GM21526 (cell line): ENCODE data around the gene ROCK2.

Experiments
- ATAC-seq: cut with Tn5 transposase; IDR thresholded peaks from one replicate; pipeline ENCODE4 v1.9.1; 2021; ENCODE audit warnings: moderate library complexity; ENCODE audit not compliant: unreplicated experiment, low FRiP score

Gene ROCK2

DNA sequence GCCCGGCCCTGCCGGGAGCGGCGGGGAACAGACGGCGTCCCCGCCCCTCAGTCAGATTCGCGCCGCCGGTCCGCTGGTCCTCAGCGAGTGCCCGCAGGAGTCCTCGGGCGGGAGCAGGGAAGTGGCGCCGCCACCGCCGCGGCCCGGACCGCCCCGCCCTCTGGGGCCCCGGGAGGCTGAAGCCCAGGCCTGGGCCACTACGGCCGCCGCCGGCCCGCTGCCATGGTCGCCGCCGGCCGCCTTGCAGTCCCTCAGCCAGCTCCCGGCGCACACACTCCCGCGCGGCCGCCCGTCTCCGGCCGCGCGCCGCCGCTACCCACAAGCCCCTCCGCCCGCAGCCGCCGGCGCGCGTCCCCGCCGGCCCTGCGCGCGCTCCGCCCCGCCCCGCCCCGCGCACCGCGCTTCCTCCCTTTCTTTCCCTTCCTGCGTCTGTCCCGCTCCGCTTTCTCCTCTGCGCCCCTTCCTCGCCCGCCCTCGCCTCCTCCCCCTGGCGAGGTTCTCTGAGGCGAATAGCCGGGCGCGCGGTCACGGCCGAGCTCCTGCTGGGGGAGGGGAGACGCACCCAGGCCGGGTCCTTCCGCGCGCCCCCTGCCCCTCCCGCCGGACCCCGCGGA is at the start of gene ROCK2:
Gene ROCK2, minus strand, starts transcription at position 295 of the 614 bp plus-strand sequence. CDS start 500 bp downstream, outside the sequence.
- peak; percentile 58 for ATAC-seq

GRCh38 chr2:11393711-11394236 is 49.3 kb upstream of the ROCK2 start:
- no peak for ATAC-seq

DNA sequence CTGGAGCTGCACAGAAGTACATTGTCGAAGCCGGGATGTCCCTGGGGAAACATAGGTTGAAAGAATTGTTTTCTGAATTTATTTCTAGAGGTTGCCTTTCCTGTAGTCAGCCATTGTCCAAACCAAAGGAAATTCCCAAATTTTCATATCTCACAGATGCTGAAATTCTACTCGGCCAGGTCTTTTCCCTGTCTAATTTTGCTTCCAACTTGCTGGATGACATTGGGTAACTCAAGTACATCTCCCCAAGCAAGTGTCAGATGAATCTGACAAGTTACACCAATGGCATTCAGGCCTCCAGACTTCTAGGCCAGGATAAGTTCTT is 47.5 kb upstream of the ROCK2 start:
- ATAC-seq: no peak

GRCh38 chr2:11390399-11390658 is 45.9 kb upstream of the ROCK2 start:
- ATAC-seq: no peak

DNA sequence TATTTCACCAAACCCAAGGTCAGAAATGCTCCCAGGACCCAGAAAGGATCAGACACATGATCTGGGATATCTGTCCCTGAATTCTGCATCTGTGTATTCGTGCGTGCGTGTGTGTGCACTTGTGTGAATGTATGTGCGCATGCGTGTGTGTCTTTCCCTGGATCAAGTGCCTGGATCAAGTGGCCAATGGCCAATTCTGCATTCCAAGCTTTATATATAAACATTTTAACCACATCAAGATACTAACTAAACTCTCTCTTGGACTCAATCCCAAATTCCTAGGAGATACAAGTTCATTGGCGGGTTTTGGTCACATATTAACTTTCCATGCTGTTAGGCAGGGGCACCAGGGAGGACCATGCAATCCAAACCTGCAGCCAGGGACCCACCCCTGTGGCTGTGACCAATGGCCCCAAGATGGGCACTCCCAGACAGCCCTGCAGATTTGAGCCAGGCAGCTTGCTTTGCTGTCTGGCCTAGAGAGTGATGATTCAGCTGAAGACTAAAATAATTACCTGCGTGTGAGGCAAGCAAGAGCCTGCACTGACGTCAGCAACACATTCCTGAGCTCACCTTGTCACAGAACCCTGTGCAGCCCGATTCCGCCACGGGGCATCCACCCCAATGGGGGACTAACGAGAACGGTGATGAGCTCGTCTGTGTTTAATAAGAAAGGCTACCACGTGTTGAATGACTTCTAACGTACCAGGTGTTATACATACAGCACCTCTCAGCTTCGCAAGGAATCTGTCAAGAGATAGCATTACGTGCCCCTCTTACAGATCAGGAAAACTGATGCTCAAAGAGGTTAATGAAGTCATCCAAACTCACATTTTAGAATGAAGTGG is 45.3 kb upstream of the ROCK2 start:
- ATAC-seq: no peak

DNA sequence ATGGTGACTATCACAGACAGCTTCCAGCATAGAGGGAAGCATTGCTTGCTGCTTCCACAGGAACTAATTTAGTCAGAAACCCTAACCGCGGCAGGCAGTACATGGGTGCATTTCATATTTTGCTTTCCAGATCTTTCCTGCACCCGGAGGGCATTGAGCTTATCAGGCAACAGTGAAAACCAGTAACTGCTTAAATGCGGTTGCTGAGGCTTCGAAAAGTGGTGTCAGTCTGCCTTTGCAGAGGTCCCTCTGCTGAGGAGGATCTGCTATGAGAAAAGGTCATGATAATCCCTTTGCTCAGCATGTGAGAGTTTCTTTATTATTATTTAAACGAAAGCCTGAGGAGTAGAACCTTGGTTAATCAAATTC is 44.6 kb upstream of the ROCK2 start:
- ATAC-seq: no peak

GRCh38 chr2:11388262-11389051 is 44.0 kb upstream of the ROCK2 start:
- no peak for ATAC-seq

DNA sequence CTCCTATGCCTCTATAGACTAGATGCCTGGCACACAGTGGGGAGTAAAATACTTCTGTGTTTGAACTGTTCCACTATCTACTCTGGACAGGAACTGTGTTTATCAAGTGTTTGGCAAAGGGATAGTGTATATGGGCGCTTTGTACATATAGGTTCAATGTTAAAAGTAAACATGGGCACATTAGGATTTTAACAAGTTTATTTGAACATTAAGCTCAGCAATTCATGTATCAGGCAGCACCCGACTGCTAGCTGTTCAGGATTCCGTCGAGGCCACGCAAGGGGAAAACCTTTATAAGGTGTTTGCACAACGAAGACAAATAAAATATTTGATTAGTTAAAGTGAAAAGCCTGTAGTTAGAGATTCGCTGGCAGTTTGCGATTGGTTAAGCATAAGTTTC is 43.4 kb upstream of the ROCK2 start:
- ATAC-seq: no peak

DNA sequence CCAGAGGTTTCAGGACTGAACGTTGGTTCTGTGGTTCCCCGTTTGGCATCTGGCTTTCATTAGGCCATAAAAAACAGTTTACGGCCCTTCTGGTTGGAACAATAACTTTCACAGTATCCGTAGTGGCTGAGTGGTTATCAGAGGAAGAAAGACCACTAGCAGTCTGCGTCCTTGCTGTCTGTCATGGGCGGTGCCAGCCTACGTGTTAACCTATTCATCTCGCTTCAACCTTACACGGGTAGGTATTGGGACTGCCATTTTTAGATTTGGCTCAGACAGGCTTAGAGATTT is 42.6 kb upstream of the ROCK2 start:
- no peak for ATAC-seq

DNA sequence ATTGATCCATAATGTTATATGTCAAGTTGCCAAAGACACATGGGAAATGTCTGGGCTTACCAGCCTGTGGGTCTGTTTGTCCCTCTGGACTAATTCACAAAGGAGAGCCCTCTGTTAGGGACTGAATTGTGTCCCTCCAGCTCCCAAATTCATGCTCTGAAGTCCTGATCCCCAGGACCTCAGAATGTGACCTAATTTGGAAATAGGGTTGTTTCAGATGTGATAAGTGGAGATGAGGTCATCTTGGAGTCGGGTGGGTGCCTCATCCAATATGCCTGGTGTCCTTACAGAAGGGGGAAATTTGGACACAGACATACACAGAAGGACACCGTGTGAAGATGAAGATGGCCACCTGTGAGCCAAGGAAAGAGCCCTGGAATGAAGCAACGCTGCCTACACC is 41.4 kb upstream of the ROCK2 start:
- ATAC-seq: no peak

GRCh38 chr2:11385216-11385615 is 40.8 kb upstream of the ROCK2 start:
- ATAC-seq: no peak

DNA sequence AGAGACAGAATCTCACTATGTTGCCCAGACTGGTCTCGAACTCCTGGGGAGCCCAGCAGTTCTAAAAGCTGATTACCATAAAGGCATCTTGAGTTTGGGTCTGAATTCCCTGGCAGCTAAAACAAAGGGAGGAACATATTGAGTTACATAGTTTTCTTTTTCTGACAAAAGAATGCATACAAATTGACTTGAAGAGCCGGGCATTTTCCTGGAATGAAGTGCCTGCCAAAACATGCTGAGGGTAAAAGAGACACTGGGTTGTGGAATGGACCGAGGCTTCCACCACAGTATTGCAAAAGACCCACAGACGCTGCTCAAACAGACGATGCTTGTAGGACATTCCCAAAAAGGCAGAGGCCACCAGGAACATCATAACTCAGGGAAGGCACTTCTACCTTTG is 35.1 kb upstream of the ROCK2 start:
- no peak for ATAC-seq

GRCh38 chr2:11377928-11378545 is 33.6 kb upstream of the ROCK2 start:
- peak; percentile 90 for ATAC-seq

DNA sequence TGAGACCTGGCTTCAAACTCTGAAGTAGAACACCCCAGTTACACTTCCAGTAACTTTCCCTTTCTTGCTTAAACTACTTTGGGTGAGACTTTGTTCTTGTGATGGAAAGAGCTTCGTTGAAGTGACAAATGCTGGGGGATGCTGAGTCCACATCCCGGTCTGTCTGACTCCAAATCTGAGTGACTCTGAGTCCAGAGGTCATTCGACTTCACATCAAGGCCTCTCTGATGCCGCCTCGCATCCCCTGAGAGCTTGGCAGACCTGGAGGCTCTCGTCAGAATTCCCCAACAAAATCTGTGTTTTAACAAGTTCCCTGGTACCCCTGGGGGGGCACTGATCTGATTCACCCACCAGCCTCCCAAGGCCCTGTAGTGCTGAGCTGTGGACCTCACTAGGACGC is 31.6 kb upstream of the ROCK2 start:
- no peak for ATAC-seq

DNA sequence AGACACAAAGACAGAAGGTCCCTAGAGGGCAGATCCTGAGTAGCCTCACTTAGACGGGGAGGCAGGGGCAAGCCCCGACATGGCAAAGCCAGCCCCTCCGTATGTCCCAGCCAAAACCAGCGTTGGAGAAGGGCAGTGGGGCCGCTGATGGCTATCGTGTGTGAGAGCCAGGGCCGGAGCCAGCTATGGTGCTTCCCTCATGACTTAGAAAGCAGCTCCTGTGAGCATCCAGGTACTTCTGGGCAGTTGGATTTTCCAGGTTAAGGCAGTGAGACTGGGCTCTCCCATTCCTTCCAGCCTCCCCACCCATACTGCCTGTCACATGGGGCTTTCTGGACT is 31.2 kb upstream of the ROCK2 start:
- ATAC-seq: no peak

DNA sequence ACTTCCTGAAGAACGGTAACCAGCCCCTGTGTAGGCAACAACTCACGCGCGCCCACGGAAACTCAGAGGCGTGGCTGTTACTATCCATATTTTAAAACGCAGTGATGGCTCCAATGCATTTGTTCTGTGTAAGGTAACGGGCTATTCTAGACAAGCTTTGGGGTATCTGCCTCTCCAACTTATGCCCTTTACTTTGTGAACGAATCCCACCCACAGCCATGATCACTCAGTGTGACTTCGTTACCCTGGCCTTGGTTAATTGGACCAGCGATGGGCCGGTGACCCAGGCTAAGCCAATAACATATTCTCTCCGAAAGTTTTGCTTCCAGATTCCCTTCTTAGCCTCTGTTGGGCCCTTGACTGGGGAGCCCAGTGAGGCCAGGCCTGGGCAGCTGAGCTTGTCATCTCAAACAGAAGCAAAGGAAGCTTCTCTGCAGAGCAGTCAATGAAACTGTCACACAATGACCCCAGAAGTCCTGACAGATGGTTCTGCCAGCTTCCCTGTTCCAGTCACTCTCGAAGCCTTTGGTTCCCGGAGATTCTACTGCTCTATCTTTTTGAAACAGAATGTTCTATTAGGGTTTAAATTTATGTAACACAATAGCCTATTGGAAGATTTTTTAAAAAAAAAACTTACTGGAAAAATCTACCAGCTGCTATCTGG is 30.7 kb upstream of the ROCK2 start:
- ATAC-seq: no peak

DNA sequence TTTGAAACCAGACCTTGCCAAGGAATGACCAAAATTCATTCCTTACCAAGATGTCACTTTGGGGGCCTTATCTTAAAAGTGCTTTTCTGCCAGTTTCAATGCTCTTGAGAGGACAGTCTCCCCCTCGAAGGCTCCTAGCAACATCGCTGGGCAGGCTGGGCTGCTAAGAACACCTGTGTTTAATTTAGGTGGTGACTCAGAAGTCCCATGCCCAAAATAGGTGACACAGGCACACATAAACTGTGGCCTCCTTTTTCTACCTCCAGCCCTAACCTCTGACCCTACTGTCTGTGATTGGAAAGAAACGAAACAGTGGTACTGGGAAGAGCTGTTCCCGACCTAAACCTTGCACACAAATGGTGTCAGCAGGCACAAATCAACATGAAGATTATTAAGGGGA is 28.7 kb upstream of the ROCK2 start:
- ATAC-seq: no peak

- ATAC-seq: no peak
These were observed 26.9 kb upstream of the ROCK2 start for GRCh38 chr2:11371092-11371937.

- no peak for ATAC-seq
These were observed 26.1 kb upstream of the ROCK2 start for GRCh38 chr2:11370377-11371091.
